ENCODE measurements around the gene ETNK1. TPM values are rescaled to one million over a fixed set of nuclear protein-coding genes. Genes with fewer than 3 reads are reported as not detected.

The ETNK1 gene
- total and polyA plus RNA-seq, 8 donors = 14.8 to 44.7 (median 21.6) TPM

DNA sequence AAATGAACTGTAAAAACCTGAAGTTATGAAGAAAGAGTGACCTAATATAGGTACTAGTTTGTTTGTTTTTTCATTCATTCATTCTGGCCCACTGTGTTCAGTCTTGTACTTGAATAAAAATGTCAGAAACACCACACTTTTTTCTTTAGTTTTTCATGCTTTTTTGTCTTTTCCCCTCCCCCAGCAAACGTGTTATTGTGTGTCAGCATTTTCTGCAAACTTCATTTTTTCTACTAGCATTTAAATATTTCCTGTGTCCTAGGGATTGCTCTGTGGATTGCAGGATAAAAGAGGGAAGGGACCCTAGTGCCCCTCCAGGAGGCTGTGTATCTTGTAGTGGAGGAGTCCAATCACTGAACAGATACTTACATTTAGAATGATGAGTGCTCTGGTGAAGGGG lies 42.2 kb downstream of the ETNK1 start:
- TF ChIP-seq, protein P1, sequence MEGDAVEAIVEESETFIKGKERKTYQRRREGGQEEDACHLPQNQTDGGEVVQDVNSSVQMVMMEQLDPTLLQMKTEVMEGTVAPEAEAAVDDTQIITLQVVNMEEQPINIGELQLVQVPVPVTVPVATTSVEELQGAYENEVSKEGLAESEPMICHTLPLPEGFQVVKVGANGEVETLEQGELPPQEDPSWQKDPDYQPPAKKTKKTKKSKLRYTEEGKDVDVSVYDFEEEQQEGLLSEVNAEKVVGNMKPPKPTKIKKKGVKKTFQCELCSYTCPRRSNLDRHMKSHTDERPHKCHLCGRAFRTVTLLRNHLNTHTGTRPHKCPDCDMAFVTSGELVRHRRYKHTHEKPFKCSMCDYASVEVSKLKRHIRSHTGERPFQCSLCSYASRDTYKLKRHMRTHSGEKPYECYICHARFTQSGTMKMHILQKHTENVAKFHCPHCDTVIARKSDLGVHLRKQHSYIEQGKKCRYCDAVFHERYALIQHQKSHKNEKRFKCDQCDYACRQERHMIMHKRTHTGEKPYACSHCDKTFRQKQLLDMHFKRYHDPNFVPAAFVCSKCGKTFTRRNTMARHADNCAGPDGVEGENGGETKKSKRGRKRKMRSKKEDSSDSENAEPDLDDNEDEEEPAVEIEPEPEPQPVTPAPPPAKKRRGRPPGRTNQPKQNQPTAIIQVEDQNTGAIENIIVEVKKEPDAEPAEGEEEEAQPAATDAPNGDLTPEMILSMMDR (IDR thresholded peaks at IDR 0.05) = no peak
- ATAC-seq = no peak
- 0 to 56% methylated on average over 1 of the region's 1 CpG for WGBS, 2 donors
- Histone ChIP-seq H3K27ac (no peak overlapping the region), H3K4me3 (no peak overlapping the region), H3K9me3 (no peaks in the 10 kb centered on the region), H3K4me1 (no peaks in the 10 kb centered on the region), H3K36me3 (no peaks in the 10 kb centered on the region), H3K27me3 (no peaks in the 10 kb centered on the region)
- no peak for FAIRE-seq
- DNase-seq = no peak
- intact Hi-C loops (cut with DNase I) = no loop called here

DNA sequence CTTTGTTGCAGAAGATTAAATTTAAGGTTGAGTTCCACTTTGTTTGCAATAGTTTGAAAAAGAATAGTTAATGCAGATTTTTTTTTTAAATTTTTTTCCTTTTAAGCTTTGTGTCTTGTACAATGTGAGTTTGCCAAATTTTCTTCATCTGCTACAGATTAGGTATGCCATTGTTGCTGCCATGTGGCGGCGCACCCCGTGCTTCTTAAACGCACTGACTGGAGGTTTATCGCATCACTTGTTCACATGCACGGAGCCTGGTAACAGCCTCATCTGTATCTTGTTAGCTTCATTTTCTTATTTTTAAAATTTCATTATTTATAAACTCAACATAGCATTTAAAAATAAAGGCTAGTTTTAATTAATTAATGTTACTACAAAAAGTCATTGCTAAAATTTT lies 43.5 kb downstream of the ETNK1 start:
- no peaks in the 10 kb centered on the region for H3K27me3 ChIP-seq
- no peak for ATAC-seq
- no peaks in the 10 kb centered on the region for H3K4me1 ChIP-seq

DNA sequence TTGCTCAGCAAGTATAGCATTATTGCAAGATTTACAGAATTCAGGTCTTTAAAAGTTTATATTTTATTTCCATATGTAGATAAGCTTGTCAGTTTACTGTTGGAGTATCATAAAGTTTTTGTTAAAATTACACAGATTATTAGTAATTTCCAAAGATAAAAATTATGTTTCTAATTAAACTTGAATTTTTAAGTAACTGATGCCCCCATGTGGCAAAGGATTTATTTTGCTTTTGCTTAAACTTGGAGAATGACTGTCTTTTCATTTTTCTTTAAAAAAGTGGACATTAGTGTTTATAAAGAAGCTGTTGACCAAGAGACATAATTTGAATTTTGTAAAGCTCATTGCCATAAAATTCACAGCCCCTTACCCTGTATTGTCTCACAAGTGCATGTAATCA lies 45.8 kb downstream of the ETNK1 start:
- intact Hi-C loops (cut with DNase I) = no loop called here
- TF ChIP-seq, protein P1 (IDR thresholded peaks at IDR 0.05) = peak in 1 of 4 donors; percentile 1
- H3K4me3 ChIP-seq = no peak overlapping the region
- H3K36me3 ChIP-seq = peaks cover 0 to 6% (median 0%) of the 10 kb centered on the region in 3 donors
- H3K9me3 ChIP-seq = no peaks in the 10 kb centered on the region
- no peaks in the 10 kb centered on the region for H3K27me3 ChIP-seq
- no peak for ATAC-seq
- FAIRE-seq = peak; percentile 87
- H3K27ac ChIP-seq = no peak overlapping the region
- DNase-seq = no peak
- H3K4me1 ChIP-seq = no peaks in the 10 kb centered on the region

More for the DNA sequence above, 43.5 kb downstream of the ETNK1 start:
- no peak overlapping the region for H3K27ac ChIP-seq
- TF ChIP-seq, protein P1 (IDR thresholded peaks at IDR 0.05) = no peak
- H3K9me3 ChIP-seq = no peaks in the 10 kb centered on the region
- WGBS, 2 donors = 94 to 96% methylated on average over 6 of the region's 6 CpGs
- H3K4me3 ChIP-seq = no peak overlapping the region
- no peak for DNase-seq
- intact Hi-C loops (cut with DNase I) = no loop called here
- no peak for FAIRE-seq
- H3K36me3 ChIP-seq = no peaks in the 10 kb centered on the region

GRCh38 chr12:22672951-22673350 lies 48.0 kb downstream of the ETNK1 start:
- TF ChIP-seq, protein P1 (IDR thresholded peaks at IDR 0.05) = no peak
- 95 to 98% methylated on average over 3 of the region's 3 CpGs for WGBS, 2 donors
- Histone ChIP-seq H3K4me3 (no peak overlapping the region), H3K27me3 (no peaks in the 10 kb centered on the region), H3K36me3 (peaks cover 0 to 6% (median 0%) of the 10 kb centered on the region in 3 donors), H3K27ac (no peak overlapping the region), H3K4me1 (no peaks in the 10 kb centered on the region), H3K9me3 (no peaks in the 10 kb centered on the region)
- intact Hi-C loops (cut with DNase I) = no loop called here
- ATAC-seq = no peak
- DNase-seq = no peak
- FAIRE-seq = no peak

DNA sequence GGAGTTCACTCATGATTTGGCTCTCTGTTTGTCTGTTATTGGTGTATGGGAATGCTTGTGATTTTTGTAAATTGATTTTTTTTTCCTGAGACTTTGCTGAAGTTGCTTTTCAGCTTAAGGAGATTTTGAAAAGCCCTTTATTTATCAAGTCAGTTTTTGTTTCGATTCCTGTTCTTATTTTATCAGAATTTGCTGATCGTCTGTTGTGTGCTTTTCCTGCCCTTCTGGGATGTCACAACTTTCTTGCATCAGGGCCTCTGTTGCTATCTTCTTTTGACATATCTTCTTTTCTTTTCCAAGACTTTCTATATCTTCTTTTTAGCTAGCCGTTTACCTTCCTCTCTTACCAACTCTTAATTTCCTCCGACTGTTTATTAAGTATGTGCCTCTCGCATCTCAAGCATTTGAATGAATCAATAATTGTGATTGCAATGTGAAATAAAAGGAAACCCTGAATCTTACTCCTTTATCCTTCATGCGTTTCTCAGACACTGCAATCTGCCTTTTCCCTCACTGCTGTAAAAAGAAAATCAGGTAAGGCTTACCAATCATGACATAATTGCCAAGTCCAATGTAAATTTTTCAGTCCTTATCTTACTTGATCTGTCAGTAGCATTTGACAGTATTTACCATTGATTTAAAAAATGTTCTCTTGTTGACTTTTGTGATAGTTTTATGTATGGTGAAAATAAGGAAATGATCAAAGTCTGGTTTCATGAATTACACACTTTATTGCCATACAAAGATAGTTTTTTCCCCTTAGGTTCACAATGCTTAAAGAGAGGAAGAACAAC lies 53.0 kb downstream of the ETNK1 start:
- H3K4me3 ChIP-seq = no peak overlapping the region
- H3K36me3 ChIP-seq = peaks cover 0 to 17% (median 0%) of the 10 kb centered on the region in 3 donors
- H3K9me3 ChIP-seq = no peaks in the 10 kb centered on the region
- TF ChIP-seq, protein P1 (IDR thresholded peaks at IDR 0.05) = no peak
- intact Hi-C loops (cut with DNase I) = no loop called here
- DNase-seq = no peak
- no peaks in the 10 kb centered on the region for H3K27me3 ChIP-seq
- 77 to 83% methylated on average over 6 of the region's 6 CpGs for WGBS, 2 donors
- FAIRE-seq = peak; percentile 85
- ATAC-seq = no peak
- H3K4me1 ChIP-seq = no peaks in the 10 kb centered on the region
- H3K27ac ChIP-seq = no peak overlapping the region
